HL-60/S4 (cell line): Measurements from ENCODE around the gene GRIA4.

Source experiments
- in situ Hi-C: fragments of 300-500 bp; cut with MboI; formaldehyde crosslinking; loops from 2 replicates; pipeline ENCODE4 v1.14.3; 2022; ENCODE audit warnings: low sequenced_read_pairs

The GRIA4 gene

DNA sequence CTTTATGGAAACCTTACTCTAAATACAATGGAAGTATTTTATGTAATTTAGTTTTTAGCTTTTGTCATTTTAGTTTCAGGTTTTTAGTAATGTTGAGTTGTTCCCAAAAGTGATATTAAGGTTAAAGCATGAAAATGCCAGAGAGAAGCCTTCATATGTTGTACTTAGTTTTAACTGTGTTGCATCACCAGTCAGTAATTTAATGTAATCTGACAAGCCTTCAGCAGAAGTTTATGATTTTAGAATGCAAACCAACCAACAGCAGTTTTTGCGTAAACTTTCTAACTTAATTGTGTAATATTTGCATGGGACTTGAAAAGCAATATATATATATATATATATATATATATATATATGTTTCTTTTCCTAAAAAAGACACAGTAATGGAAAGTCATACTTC is 301.6 kb downstream of the GRIA4 start:
- in situ Hi-C loops = no loop called here

GRCh38 chr11:105912666-105913065 is 302.8 kb downstream of the GRIA4 start:
- in situ Hi-C loops = no loop called here

GRCh38 chr11:105915021-105915420 is 305.1 kb downstream of the GRIA4 start:
- in situ Hi-C loops = no loop called here

DNA sequence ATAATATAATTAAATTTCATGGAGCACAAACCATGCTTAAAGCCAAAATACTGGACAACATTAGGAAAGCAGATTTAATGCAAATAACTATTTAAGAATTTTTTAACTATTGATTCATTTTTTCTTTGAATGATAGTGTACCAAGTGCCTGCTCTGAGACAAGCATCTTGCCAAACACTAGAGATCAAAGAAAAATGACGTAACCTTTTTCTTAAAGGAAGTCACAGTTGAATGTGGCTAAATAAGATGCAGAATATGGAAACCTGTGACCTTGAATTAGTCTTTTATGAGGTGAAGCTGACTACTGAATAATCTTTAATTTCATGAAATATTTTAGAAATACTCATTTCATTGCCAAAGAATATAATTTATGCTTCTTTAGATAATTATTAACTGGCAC is 308.2 kb downstream of the GRIA4 start:
- in situ Hi-C loops = no loop called here

GRCh38 chr11:105918600-105918999 is 308.7 kb downstream of the GRIA4 start:
- in situ Hi-C loops = no loop called here

DNA sequence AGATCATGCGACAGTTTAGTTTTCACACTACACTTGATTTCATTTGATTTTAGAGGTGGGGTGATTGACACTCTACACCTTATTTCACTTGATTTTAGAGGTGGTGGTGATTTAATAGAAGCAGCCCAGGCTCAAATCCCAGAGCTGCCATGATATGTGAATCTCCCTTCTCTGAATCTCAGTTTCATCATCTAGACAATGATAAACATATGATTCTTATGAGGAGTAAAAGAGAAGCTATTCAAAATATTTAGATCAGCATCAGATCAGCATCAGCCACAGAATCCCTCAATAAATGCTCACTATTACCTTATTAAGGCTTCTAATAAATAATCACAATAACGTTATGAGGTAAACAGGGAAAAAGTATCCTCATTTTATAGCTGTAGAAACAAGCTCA is 313.4 kb downstream of the GRIA4 start:
- in situ Hi-C loops = no loop called here

DNA sequence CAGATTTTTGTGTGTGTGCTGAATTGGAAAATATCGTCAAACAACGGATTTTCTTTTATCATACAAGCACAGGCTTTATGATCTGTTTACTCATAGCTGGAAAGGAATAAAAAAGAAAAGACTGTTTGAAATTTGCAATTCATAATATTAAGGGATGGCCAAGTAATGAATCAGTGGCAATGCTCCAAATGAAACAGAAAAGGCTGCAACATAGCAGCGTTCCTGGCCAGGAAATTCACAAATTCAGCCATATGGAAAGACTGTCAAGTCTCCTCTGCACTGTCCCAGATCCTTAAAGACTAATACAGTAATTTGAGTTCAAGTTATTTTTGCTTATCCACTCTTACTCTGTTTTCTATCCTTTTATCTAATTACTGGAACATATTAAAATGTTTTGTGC is 313.9 kb downstream of the GRIA4 start:
- in situ Hi-C loops = no loop called here

- in situ Hi-C loops = no loop called here
Measured at GRCh38 chr11:105929084-105929955, 319.4 kb downstream of the GRIA4 start.

DNA sequence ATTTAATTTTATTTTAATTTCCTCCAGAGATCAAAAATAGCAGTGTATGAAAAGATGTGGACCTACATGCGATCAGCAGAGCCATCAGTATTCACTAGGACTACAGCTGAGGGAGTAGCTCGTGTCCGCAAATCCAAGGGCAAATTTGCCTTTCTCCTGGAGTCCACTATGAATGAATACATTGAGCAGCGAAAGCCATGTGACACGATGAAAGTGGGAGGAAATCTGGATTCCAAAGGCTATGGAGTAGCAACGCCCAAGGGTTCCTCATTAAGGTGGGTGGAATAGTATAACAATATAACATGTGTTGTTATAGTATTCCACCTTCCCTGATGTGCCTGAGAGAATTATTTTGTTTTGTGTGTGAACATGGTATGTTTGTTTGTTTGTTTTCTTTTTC is 323.8 kb downstream of the GRIA4 start:
- in situ Hi-C loops = no loop called here

- in situ Hi-C loops = no loop called here
Measured at GRCh38 chr11:105935791-105936190, 325.9 kb downstream of the GRIA4 start.

- in situ Hi-C loops = no loop called here
Measured at GRCh38 chr11:105937331-105937730, 327.5 kb downstream of the GRIA4 start.

- in situ Hi-C loops = no loop called here
Measured at GRCh38 chr11:105937738-105938137, 327.9 kb downstream of the GRIA4 start.

DNA sequence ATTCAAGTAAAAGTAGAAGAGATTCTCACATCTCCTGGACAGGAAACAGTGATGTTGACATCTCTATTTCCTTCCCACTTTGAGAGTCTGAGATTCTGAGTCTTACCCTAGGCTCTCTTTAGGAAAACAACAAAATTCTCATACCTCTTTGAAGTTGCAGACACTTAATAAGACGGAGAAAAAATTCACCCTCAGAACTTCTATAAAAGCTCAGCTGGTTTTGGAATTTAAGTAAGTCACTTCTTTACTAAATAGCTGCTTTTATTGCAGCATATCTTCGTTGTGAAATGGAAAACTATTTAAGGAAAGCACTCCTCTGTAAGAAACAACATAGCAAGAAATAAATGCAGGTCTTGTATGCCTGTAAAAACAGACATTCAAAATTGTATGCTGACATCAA is 333.0 kb downstream of the GRIA4 start:
- in situ Hi-C loops = no loop called here

- in situ Hi-C loops = no loop called here
Measured at GRCh38 chr11:105948918-105949590, 339.2 kb downstream of the GRIA4 start.

DNA sequence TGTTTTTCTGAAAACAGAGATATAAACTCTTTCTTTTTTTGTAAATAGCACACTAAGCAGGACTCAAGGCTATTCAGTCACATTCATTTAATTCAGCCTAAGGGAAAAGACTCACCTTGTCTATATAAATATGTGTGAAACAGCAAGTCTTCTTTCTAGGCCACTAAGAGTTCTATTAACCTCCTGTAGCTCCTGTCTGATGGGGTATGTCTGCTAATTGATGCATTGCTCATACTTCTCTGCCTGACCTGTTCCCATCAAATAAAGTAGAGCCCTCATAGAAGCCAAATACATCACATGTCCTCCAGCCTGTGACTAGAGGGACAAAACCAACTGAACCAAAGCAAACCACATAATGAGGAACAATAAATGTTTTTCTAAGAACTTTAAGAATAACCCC is 344.0 kb downstream of the GRIA4 start:
- in situ Hi-C loops = no loop called here

DNA sequence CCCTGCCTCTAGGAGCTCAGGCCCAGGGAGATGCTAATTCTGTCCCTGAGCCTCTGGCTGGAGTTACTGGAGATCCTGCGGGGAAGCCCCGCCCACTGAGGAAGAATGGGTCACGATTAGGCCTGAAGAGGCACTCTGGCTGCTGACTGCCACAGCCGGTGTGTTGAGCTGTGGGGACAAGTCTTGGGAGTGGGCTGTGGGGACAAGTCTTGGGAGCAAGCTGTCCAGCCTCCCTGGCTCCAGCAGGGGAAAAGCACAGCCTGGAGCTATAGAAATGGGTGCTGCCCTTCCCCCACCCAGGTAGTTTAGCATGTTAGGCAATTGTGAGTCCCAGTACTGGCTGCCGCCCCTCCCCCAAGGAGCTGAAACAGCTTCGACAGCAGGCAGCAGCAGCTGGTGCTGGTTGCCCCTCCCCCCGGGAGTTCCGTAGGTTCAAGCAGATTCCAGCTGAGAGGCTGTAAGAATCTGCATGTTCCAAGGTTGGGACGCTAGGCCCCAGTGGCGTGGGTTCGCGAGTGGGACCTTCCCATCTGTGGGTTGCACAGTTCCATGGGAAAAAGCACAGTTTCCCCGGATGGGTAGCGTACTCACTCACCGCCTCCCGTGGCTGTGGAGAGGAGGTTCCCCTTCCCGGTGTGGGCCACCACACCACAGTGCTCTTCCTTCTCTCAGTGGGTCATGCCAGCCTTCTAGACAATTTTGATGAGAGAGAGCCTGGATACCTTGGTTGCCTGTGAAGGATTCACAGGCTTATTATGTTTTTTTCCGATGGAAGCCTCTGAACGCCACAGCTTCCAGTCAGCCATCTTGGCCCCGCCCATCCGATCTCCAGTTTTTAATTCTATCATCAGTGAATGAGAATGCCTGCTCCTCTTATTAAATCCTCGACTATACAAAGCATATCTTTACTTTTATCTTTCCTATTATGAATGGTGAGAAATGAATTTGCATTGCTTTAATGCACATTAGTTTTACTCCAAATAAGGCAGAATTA is 350.7 kb downstream of the GRIA4 start:
- in situ Hi-C loops = no loop called here

DNA sequence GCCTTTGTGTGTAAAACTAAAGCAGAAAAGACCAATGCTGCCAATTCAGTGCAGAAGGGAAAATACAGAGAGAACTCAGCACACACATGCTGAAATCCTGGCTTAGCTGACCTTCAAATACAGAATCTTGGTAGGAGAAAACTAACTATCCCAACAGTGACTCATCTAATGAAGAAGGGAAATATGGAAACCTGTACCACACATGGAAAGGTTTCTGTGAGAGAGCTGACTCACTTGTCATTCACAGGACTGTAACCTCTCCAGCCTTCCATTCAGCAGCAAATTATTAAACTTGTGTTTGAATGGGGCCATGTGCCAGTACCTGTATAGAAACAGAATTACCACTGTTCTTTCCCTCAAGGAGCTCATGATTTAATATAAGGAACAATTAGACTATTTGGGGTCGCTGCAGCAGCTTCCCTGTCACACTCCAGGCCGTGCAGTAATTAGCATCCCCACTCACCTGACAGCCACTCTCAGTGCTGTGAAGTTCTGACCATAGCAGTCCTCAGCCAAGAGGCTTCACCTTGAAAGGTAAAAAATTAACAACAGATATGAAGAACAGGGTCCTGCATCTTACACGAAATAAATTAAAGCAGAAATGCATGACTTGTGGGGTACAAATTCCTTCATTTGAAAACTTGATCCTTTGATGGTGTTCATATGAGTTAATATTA is 358.3 kb downstream of the GRIA4 start:
- in situ Hi-C loops = no loop called here

GRCh38 chr11:105969756-105970155 is 359.9 kb downstream of the GRIA4 start:
- in situ Hi-C loops = no loop called here

GRCh38 chr11:105975128-105975527 is 365.3 kb downstream of the GRIA4 start:
- in situ Hi-C loops = no loop called here

DNA sequence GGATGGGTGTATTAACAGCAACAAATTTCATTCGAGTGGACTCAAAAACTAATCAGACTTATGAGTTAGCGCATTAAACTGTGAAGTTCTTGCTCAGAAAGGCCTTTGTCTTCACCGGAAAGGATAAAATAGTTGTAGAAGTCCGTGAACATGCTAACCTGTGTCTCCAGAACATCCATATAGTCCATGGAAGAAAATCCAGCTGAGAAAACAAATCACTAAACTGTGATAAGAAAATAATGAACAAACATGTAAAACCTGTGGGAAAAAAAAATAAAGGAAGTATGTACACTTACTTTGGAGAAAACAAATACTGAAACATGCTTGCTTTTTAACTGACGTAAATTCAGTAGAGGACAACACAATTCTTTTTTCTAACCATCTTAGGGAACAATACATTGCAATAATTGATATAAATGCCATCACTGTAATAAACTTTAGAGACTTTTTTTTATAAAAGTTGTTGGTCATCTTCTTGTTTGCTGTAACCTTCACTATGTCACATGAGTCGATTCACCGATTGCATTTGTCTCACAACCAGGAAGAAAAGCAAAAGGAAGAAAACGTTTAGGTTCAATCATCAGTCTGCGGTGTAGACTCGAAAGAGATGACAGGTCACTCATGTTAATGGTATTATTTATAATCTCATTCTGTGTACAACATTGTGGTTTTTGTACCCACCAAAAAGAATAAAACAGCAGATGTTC is 370.3 kb downstream of the GRIA4 start:
- in situ Hi-C loops = no loop called here
